MM.1S (cell line): ENCODE results near the gene ITGB6.
"Not testable (repeated sequence)": the region's sequence is repeated elsewhere in the genome, so short reads cannot be mapped to it uniquely, and the experiment has no call there.

ENCODE experiments used
- DNase-seq: peaks from one replicate; pipeline ENCODE4 v3.0.0-alpha.2; 2015
- H2AFZ ChIP-seq: fragments of 300-600 bp; sonication (generic); 2 replicates; pipeline ENCODE4 v1.6.0; 2016; ENCODE audit warnings: antibody characterized with exemption, low read length
- H3F3A ChIP-seq: fragments of 300-600 bp; sonication (generic); 2 replicates; pipeline ENCODE4 v1.6.1; 2016; ENCODE audit warnings: mild to moderate bottlenecking, antibody characterized with exemption, low read length, moderate library complexity, mixed read lengths; ENCODE audit not compliant: insufficient read depth
- H3K27ac ChIP-seq: fragments of 300-600 bp; sonication (generic); 2 replicates; pipeline ENCODE4 v1.5.1; 2016; ENCODE audit warnings: mild to moderate bottlenecking, low read length
- H3K27me3 ChIP-seq: fragments of 300-600 bp; sonication (generic); replicated peaks from 2 replicates; pipeline ENCODE4 v1.6.0; 2016; ENCODE audit warnings: low read length; ENCODE audit not compliant: insufficient read depth
- H3K36me3 ChIP-seq: fragments of 300-600 bp; sonication (generic); replicated peaks from 2 replicates; pipeline ENCODE4 v1.6.1; 2016; ENCODE audit warnings: mild to moderate bottlenecking, low read length, mixed read lengths; ENCODE audit not compliant: insufficient read depth
- H3K4me1 ChIP-seq: fragments of 300-600 bp; sonication (generic); 2 replicates; pipeline ENCODE4 v1.6.1; 2016; ENCODE audit warnings: low read length, mixed read lengths
- H3K4me2 ChIP-seq: fragments of 300-600 bp; sonication (generic); 2 replicates; pipeline ENCODE4 v1.6.0; 2016; ENCODE audit warnings: low read depth, low read length
- H3K4me3 ChIP-seq: fragments of 300-600 bp; sonication (generic); 2 replicates; pipeline ENCODE4 v1.5.1; 2016; ENCODE audit warnings: low read length, mixed read lengths
- H3K79me2 ChIP-seq: fragments of 300-600 bp; sonication (generic); 2 replicates; pipeline ENCODE4 v1.6.1; 2016; ENCODE audit warnings: mixed run types, low read length, mixed read lengths
- H3K9ac ChIP-seq: fragments of 300-600 bp; sonication (generic); 2 replicates; pipeline ENCODE4 v1.6.1; 2016; ENCODE audit warnings: low read length, mixed read lengths
- H3K9me2 ChIP-seq: fragments of 300-600 bp; sonication (generic); replicated peaks from 2 replicates; pipeline ENCODE4 v1.6.1; 2016; ENCODE audit warnings: mild to moderate bottlenecking, low read length, mixed read lengths; ENCODE audit not compliant: insufficient read depth
- H3K9me3 ChIP-seq: fragments of 300-600 bp; sonication (generic); replicated peaks from 2 replicates; pipeline ENCODE4 v1.6.1; 2016; ENCODE audit warnings: mild to moderate bottlenecking, low read length, mixed read lengths; ENCODE audit not compliant: insufficient read depth
- H4K20me1 ChIP-seq: fragments of 300-600 bp; sonication (generic); 2 replicates; pipeline ENCODE4 v1.6.1; 2016; ENCODE audit warnings: mild to moderate bottlenecking, low read length, moderate library complexity, mixed read lengths; ENCODE audit not compliant: insufficient read depth
- CTCF ChIP-seq: fragments of 300-600 bp; sonication (generic); IDR thresholded peaks from 2 replicates; pipeline ENCODE4 v1.5.1; 2016; ENCODE audit warnings: antibody characterized with exemption, low read length, mixed read lengths
- EZH2 ChIP-seq: fragments of 300-600 bp; sonication (generic); optimal IDR thresholded peaks from 2 replicates; pipeline ENCODE3; 2017; ENCODE audit warnings: low read depth, mild to moderate bottlenecking, antibody characterized with exemption, low read length, mixed read lengths
- EZH2phosphoT487 ChIP-seq: fragments of 300-600 bp; sonication (generic); IDR thresholded peaks from 2 replicates; pipeline ENCODE4 v1.6.1; 2018; ENCODE audit warnings: antibody characterized with exemption, low read length

ITGB6 gene

GRCh38 chr2:160125828-160126227 is 74.2 kb downstream of the ITGB6 start:
- H3K79me2 ChIP-seq, result no peaks in the 10 kb centered on the region
- no peaks in the 10 kb centered on the region for H3K27me3 ChIP-seq
- H3F3A ChIP-seq, result no peaks in the 10 kb centered on the region
- H2AFZ ChIP-seq, result no peak overlapping the region
- H3K9ac ChIP-seq, result no peak overlapping the region
- no peaks in the 10 kb centered on the region for H3K9me3 ChIP-seq
- no peaks in the 10 kb centered on the region for H4K20me1 ChIP-seq
- no peaks in the 10 kb centered on the region for H3K4me1 ChIP-seq
- no peak overlapping the region for H3K27ac ChIP-seq
- DNase-seq, result no peak
- H3K4me3 ChIP-seq, result no peak overlapping the region
- no peak overlapping the region for H3K4me2 ChIP-seq
- TF ChIP-seq CTCF (no peak), EZH2 (no peak), EZH2phosphoT487 (no peak)
- H3K9me2 ChIP-seq, result no peaks in the 10 kb centered on the region
- no peaks in the 10 kb centered on the region for H3K36me3 ChIP-seq

- Histone ChIP-seq H3K4me2 (no peak overlapping the region), H2AFZ (no peak overlapping the region), H3K4me3 (no peak overlapping the region), H3K4me1 (no peaks in the 10 kb centered on the region), H3K27me3 (no peaks in the 10 kb centered on the region), H3K9ac (no peak overlapping the region), H3K9me2 (no peaks in the 10 kb centered on the region), H3K79me2 (no peaks in the 10 kb centered on the region), H3K36me3 (no peaks in the 10 kb centered on the region), H3K27ac (no peak overlapping the region), H4K20me1 (no peaks in the 10 kb centered on the region), H3F3A (no peaks in the 10 kb centered on the region), H3K9me3 (no peaks in the 10 kb centered on the region)
- TF ChIP-seq EZH2phosphoT487 (no peak), CTCF (no peak), EZH2 (no peak)
- no peak for DNase-seq
Measured at GRCh38 chr2:160125366-160125765, 74.7 kb downstream of the ITGB6 start.

GRCh38 chr2:160124571-160124970 is 75.5 kb downstream of the ITGB6 start:
- TF ChIP-seq CTCF (no peak), EZH2phosphoT487 (no peak), EZH2 (no peak)
- no peaks in the 10 kb centered on the region for H3K9me3 ChIP-seq
- no peaks in the 10 kb centered on the region for H3K9me2 ChIP-seq

DNA sequence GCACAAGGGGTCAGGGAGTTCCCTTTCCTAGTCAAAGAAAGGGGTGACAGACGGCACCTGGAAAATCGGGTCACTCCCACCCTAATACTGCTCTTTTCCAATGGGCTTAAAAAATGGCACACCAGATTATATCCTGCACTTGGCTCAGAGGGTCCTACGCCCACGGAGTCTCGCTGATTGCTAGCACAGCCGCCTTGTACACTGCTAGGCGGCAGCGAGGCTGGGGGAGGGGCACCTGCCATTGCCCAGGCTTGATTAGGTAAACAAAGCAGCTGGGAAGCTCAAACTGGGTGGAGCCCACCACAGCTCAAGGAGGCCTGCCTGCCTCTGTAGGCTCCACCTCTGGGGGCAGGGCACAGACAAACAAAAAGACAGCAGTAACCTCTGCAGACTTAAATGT is 85.4 kb downstream of the ITGB6 start:
- H3F3A ChIP-seq, H3K79me2 ChIP-seq, H3K9ac ChIP-seq, H4K20me1 ChIP-seq, H3K9me3 ChIP-seq, H3K9me2 ChIP-seq, H3K4me3 ChIP-seq, H3K36me3 ChIP-seq, H2AFZ ChIP-seq, H3K27me3 ChIP-seq, H3K4me1 ChIP-seq, H3K4me2 ChIP-seq, H3K27ac ChIP-seq, DNase-seq: not testable (repeated sequence)

More at GRCh38 chr2:160124571-160124970, 75.5 kb downstream of the ITGB6 start:
- Histone ChIP-seq H3K27me3 (no peaks in the 10 kb centered on the region), H4K20me1 (no peaks in the 10 kb centered on the region), H3K4me3 (no peak overlapping the region), H3K4me2 (no peak overlapping the region), H3K27ac (no peak overlapping the region), H3K36me3 (no peaks in the 10 kb centered on the region), H3K4me1 (no peaks in the 10 kb centered on the region), H3F3A (no peaks in the 10 kb centered on the region), H3K79me2 (no peaks in the 10 kb centered on the region), H3K9ac (no peak overlapping the region), H2AFZ (no peak overlapping the region)
- no peak for DNase-seq
